GM12892 (cell line): ENCODE results near the gene HES1.

Experiments
- POLR2A ChIP-seq: IDR thresholded peaks from 2 replicates; pipeline ENCODE4 v1.6.1; 2011; ENCODE audit warnings: low read depth, low read length, control low read depth
- TAF1 ChIP-seq: IDR thresholded peaks from 2 replicates; pipeline ENCODE4 v1.6.1; 2011; ENCODE audit warnings: low read depth, mild to moderate bottlenecking, control low read depth, low read length, borderline replicate concordance

GRCh38 chr3:194135516-194135805 is 487 bp upstream of the HES1 start:
- TF ChIP-seq POLR2A, result no peak
- no peak for TF ChIP-seq TAF1
